Fibroblast of lung (primary cell): ENCODE data around the gene CDC14B. TPM values are rescaled to one million over a fixed set of nuclear protein-coding genes. Genes with fewer than 3 reads are reported as not detected.
A peak's percentile ranks its signal among the peaks of the same experiment; 100 is the strongest.
"Not testable (repeated sequence)": the region's sequence is repeated elsewhere in the genome, so short reads cannot be mapped to it uniquely, and the experiment has no call there.

Source experiments
- DNase-seq, 2 donors: peaks; one replicate each; pipeline versions ENCODE4 v3.0.0 to v3.0.0-alpha.2; 2010; ENCODE audit warnings: low read depth in 2 of 2
- H2AFZ ChIP-seq: 2 replicates; pipeline ENCODE4 v1.5.1; 2012; ENCODE audit warnings: low read length, control low read depth, inconsistent platforms
- H3K27ac ChIP-seq: 2 replicates; pipeline ENCODE4 v1.5.1; 2011; ENCODE audit warnings: low read length, control low read depth; ENCODE audit not compliant: insufficient read depth
- H3K27me3 ChIP-seq: 2 replicates; pipeline ENCODE4 v1.5.1; 2011; ENCODE audit warnings: mild to moderate bottlenecking, low read length; ENCODE audit not compliant: control insufficient read depth, insufficient read depth
- H3K36me3 ChIP-seq: 2 replicates; pipeline ENCODE4 v1.5.1; 2011; ENCODE audit warnings: low read length; ENCODE audit not compliant: control insufficient read depth, insufficient read depth
- H3K4me1 ChIP-seq: 2 replicates; pipeline ENCODE4 v1.5.1; 2011; ENCODE audit warnings: low read length; ENCODE audit not compliant: control insufficient read depth, insufficient read depth; ENCODE audit errors: extremely low read depth
- H3K4me2 ChIP-seq: 2 replicates; pipeline ENCODE4 v1.5.1; 2011; ENCODE audit warnings: low read length, control low read depth; ENCODE audit not compliant: insufficient read depth; ENCODE audit errors: extremely low read depth
- H3K4me3 ChIP-seq, 4 experiments: fragments of 200-600 bp in 1 of 4; sonication (generic) in 1 of 4; replicated peaks in 1 of 4; 2 replicates each; pipeline ENCODE4 v1.5.1; 2011 to 2016; ENCODE audit warnings: low read length in 4 of 4, low read depth in 3 of 4, mild to moderate bottlenecking in 3 of 4, control low read depth in 2 of 4, inconsistent platforms in 1 of 4, mixed read lengths in 1 of 4; ENCODE audit not compliant: insufficient read depth in 1 of 4; ENCODE audit errors: control extremely low read depth in 1 of 4
- H3K79me2 ChIP-seq: 2 replicates; pipeline ENCODE4 v1.5.1; 2012; ENCODE audit warnings: mild to moderate bottlenecking, low read length, inconsistent platforms; ENCODE audit not compliant: control insufficient read depth, insufficient read depth
- H3K9ac ChIP-seq: 2 replicates; pipeline ENCODE4 v1.5.1; 2011; ENCODE audit warnings: mild to moderate bottlenecking, low read length, control low read depth; ENCODE audit not compliant: insufficient read depth
- H3K9me3 ChIP-seq: 2 replicates; pipeline ENCODE4 v1.5.1; 2012; ENCODE audit warnings: low read depth, low read length; ENCODE audit not compliant: control insufficient read depth, insufficient read depth
- H4K20me1 ChIP-seq: 2 replicates; pipeline ENCODE4 v1.5.1; 2011; ENCODE audit warnings: low read length; ENCODE audit not compliant: control insufficient read depth, insufficient read depth; ENCODE audit errors: extremely low read depth
- CTCF ChIP-seq, 2 donors: IDR thresholded peaks in 1 of 2; conservative IDR thresholded peaks in 1 of 2; 1 replicate in 1 of 2; 2 replicates in 1 of 2; pipeline ENCODE4 v1.5.1; 2011 to 2012; ENCODE audit warnings: low read length in 2 of 2, control low read depth in 1 of 2, inconsistent platforms in 1 of 2, low read depth in 1 of 2, mild to moderate bottlenecking in 1 of 2
- EZH2 ChIP-seq: IDR thresholded peaks from 2 replicates; pipeline ENCODE4 v1.5.1; 2012; ENCODE audit warnings: low read length, control low read depth, mild to moderate bottlenecking; ENCODE audit errors: missing control alignments
- polyA plus RNA-seq, 2 donors: library from polyadenylated mRNA; depleted of rRNA in 1 of 2; stranded (reverse) in 1 of 2; unstranded in 1 of 2; fragments of >200 nt; gene quantifications; 2 replicates each; pipeline ENCODE4 v1.2.1, GENCODE V29; 2011 to 2012; ENCODE audit warnings: missing spikeins in 1 of 2
- total RNA-seq: library from RNA; depleted of rRNA; stranded (reverse); fragments of >200 nt; gene quantifications from 2 replicates; pipeline ENCODE4 v1.2.1, GENCODE V29; 2014

The CDC14B gene
- total and polyA plus RNA-seq, 2 donors (not counting 1 experiment from before 2014, with no cell fraction given), result 38.0 to 68.5 TPM

GRCh38 chr9:96617439-96618185 is 2.0 kb downstream of the CDC14B start:
- no peaks in the 10 kb centered on the region for H3K27me3 ChIP-seq
- no peak overlapping the region for H2AFZ ChIP-seq
- no peak overlapping the region for H3K27ac ChIP-seq
- H3K4me1 ChIP-seq, result peaks cover 7% of the 10 kb centered on the region
- H3K4me3 ChIP-seq, result peak overlapping the region; percentile 10 to 80 (median 62)
- H4K20me1 ChIP-seq, result no peaks in the 10 kb centered on the region
- H3K36me3 ChIP-seq, result no peaks in the 10 kb centered on the region
- no peak for DNase-seq
- H3K9ac ChIP-seq, result no peak overlapping the region
- no peak for TF ChIP-seq CTCF (conservative IDR thresholded peaks at IDR 0.05 in 1 of 2, IDR thresholded peaks at IDR 0.05 in 1 of 2; ENCODE audit: low read depth in 1 of 2, low read length in 2 of 2)
- no peak for TF ChIP-seq EZH2
- peak overlapping the region; percentile 72 for H3K4me2 ChIP-seq
- H3K79me2 ChIP-seq, result peaks cover 25% of the 10 kb centered on the region
- H3K9me3 ChIP-seq, result no peaks in the 10 kb centered on the region

- H3K9ac ChIP-seq, result no peak overlapping the region
- no peak overlapping the region for H3K27ac ChIP-seq
- no peak for TF ChIP-seq EZH2
- TF ChIP-seq CTCF (conservative IDR thresholded peaks at IDR 0.05 in 1 of 2, IDR thresholded peaks at IDR 0.05 in 1 of 2; ENCODE audit: low read depth in 1 of 2, low read length in 2 of 2), result no peak
- peaks cover 12% of the 10 kb centered on the region for H3K4me1 ChIP-seq
- H4K20me1 ChIP-seq, result no peaks in the 10 kb centered on the region
- no peak overlapping the region for H2AFZ ChIP-seq
- peaks cover 26% of the 10 kb centered on the region for H3K79me2 ChIP-seq
- H3K9me3 ChIP-seq, result no peaks in the 10 kb centered on the region
- no peak for DNase-seq
- no peak overlapping the region for H3K4me2 ChIP-seq
- H3K27me3 ChIP-seq, result no peaks in the 10 kb centered on the region
- no peak overlapping the region for H3K4me3 ChIP-seq
- no peaks in the 10 kb centered on the region for H3K36me3 ChIP-seq
These were observed 2.7 kb downstream of the CDC14B start for GRCh38 chr9:96616817-96617438.

- Histone ChIP-seq H3K9me3 (no peaks in the 10 kb centered on the region), H3K4me1 (peaks cover 17% of the 10 kb centered on the region), H3K27me3 (no peaks in the 10 kb centered on the region), H3K27ac (no peak overlapping the region), H3K79me2 (peaks cover 36% of the 10 kb centered on the region), H2AFZ (no peak overlapping the region), H3K4me2 (no peak overlapping the region), H4K20me1 (no peaks in the 10 kb centered on the region), H3K36me3 (no peaks in the 10 kb centered on the region), H3K9ac (no peak overlapping the region), H3K4me3 (no peak overlapping the region)
- DNase-seq, result no peak
- no peak for TF ChIP-seq CTCF (conservative IDR thresholded peaks at IDR 0.05 in 1 of 2, IDR thresholded peaks at IDR 0.05 in 1 of 2; ENCODE audit: low read depth in 1 of 2, low read length in 2 of 2)
- no peak for TF ChIP-seq EZH2
These were observed 4.2 kb downstream of the CDC14B start for GRCh38 chr9:96615411-96615810.

- DNase-seq, result peak in 1 of 2 donors; percentile 28
- not testable (repeated sequence) for H3K27me3 ChIP-seq, H3K4me2 ChIP-seq, H3K9me3 ChIP-seq, H4K20me1 ChIP-seq, H3K36me3 ChIP-seq, H3K27ac ChIP-seq, H2AFZ ChIP-seq, H3K9ac ChIP-seq, H3K4me3 ChIP-seq
- Histone ChIP-seq H3K79me2 (peaks cover 37% of the 10 kb centered on the region), H3K4me1 (peaks cover 17% of the 10 kb centered on the region)
These were observed 5.0 kb downstream of the CDC14B start for GRCh38 chr9:96614664-96615063.
